ENCODE measurements around the gene GPR152. TPM values are rescaled to one million over a fixed set of nuclear protein-coding genes. Genes with fewer than 3 reads are reported as not detected.

The GPR152 gene
- total RNA-seq, 2 donors from 2014 or later, result not detected

DNA sequence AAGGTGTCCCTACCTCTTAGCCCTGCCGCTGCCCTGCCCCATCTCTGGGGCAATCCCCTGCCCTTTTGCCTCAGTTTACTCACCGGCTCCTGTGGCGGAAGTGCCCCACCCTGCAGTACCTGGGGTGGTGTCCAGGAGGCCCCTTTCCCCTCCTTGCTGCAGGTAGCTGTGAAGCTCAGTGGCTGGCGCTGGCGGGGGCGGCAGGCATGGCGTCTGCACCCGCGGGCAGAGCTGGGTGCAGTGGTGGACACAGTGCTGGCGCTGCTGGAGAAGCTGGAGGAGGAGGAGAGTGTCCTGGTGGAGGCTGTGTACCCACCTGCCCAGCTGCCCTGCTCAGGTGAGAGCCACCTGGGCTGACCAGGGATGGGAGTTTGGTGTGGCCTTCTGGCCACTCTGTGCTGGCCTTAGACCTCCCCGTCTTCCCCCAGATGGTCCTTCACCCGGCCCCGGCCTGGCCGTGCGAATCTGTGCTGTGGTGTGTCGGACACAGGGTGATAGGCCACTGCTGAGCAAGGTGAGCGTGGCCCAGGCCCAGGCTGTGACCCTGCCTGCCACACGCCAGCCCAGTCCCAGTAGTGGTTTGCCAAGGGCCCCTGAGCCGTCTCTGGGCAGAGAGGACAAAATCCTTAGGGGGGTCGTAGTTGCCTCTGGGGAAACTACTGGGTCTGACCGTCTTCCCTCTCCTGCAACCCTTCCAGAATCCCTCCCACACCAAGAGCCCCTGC is 33.0 kb downstream of the GPR152 start:
- ATAC-seq (no peak), DNase-seq (no peak)
- intact Hi-C loops (cut with DNase I), result no loop called here

DNA sequence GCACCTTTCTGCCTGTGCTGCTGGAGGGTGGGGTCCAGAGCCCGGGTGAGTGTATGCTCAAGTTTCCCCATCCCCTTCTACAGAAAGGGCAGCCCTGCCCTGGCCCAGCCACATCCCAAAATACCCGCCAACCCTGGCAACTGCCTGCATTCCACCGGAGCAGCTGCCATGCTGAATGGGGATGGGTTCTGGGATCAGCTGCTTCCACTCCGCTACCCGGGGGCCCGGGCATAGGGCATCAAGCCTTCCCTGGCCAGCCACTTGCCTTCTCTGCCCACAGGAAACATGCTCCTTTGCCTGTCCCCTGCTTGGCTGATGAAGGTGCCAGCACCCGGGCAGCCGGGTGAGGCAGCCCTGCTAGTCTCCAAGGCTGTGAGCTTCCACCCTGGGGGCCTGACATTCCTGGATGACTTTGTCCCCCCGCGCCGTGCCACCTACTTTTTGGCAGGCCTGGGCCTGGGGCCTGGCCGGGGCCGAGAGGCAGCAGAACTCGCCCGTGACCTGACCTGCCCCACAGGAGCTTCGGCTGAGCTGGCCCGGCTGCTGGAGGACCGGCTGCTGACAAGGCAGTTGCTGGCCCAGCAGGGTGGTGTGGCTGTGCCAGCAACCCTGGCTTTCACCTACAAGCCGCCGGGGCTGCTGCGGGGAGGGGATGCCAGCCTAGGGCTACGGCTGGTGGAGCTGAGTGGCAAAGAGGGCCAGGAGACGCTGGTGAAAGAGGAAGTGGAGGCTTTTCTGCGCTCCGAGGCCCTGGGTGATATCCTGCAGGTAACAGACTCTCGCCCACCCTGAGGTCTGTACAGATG is 33.9 kb downstream of the GPR152 start:
- DNase-seq (no peak), ATAC-seq (peak in 1 of 2 donors; percentile 23)
- intact Hi-C loops (cut with DNase I), result no loop called here

DNA sequence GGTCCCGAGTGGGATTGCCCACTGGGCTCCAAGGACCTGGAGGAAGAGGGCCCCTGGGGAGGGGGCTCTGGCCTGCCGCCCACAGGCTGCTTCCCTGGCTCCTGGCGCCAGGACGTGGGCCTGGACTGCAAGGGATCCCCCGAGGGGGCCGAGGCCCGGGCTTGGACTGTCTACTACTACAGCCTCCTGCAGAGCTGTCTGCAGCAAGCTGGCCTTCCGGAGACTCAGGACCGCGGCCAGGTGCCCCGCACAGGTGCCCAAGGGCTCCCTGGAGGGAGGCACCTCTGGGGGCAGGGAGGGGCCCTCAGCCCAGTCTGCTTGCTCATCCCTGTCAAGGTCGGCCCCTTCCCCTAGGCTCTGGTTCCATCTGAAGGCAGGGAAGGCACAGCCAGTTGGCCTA is 35.1 kb downstream of the GPR152 start:
- DNase-seq (no peak), ATAC-seq (no peak)
- intact Hi-C loops (cut with DNase I), result no loop called here

DNA sequence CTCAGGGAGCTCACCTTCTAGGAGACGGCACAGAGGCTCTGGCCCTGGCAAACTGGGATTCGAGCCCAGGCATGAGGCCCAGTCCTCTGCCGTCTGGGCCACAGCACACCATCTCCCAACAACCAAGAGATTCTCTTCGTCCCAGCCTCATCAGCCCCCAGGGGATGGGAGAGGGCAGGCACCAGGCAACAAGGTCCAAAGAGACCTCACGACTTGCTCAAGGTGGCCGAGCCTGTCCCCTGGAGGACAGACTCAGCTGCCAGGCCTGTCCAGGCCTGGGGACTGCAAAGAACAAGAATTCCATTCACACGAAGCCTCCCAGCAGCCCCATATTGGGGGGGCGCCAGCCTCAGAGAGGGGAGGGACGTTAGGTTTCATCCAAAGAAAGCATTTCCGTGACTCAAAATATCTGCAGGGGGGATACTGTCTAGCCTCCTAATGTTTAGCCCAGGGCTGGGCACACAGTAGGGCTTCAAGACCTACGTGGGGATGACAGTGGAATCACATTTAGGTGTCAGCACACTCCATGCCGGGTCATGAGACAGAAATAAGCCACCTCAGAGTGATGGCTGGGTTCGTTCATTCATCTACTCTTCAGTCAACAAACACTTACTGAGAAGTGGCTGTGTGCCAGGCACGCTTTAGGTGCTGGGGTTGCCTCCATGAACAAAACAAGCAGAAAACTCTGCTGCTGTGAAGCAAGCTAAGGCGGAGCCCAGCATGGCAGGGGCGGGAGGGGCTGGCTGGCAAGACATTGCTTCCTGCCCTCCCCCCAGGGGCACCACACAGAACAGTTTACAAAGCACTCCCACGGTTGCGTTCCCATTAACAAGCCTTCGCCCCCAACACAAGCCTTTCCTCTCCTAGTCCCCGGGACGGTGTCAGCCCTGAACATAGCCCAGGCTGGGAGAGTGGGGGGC is 35.9 kb downstream of the GPR152 start:
- intact Hi-C loops (cut with DNase I), result no loop called here
- DNase-seq (peak; percentile 73), ATAC-seq (no peak)

DNA sequence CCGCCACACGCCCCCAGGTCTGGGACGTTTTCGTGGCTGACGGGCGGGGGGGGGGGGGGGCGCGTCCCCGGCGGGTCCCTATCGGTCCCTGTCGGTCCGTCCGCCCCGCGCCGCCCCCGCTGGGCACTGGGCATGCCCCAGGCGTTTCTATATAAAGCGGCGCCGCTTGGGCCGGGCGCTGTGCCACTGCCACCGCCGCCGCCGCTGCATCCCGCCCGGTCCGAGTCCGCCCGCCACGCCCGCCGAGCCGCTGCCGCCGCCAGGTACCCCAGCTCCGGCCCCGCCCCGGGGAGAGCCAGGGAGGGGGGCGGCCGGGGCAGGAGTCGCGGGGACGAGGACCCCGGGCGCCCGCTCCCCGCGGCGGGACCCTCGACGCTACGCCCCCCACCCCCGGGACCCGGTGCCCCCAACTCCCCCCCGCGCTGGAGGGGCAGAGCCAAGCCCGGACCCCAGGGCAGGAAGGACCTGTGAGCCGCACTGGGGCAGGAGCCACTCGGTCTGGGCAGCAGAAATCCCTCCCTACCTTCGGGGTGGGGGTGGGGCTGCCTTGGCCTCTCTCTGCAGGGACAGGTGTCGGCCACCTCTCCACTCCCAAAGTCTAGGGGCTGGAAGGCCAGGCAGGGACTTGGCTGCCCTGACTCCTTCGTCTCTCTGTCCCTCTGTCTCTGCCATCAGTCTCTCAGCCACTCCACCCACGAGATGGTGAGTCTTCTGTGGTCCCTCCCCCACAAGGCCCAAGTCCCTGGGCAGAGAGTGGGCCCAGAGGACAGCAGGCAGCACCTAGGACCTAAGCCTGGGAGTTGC is 36.8 kb downstream of the GPR152 start, which contains the start of gene CARNS1:
CARNS1 (plus strand) TSS at position 178 of the 804 bp plus-strand sequence; CDS start at position 700, 522 bp downstream.
- DNase-seq (no peak), ATAC-seq (peak in 1 of 2 donors; percentile 0)
- intact Hi-C loops (cut with DNase I), result no loop called here

DNA sequence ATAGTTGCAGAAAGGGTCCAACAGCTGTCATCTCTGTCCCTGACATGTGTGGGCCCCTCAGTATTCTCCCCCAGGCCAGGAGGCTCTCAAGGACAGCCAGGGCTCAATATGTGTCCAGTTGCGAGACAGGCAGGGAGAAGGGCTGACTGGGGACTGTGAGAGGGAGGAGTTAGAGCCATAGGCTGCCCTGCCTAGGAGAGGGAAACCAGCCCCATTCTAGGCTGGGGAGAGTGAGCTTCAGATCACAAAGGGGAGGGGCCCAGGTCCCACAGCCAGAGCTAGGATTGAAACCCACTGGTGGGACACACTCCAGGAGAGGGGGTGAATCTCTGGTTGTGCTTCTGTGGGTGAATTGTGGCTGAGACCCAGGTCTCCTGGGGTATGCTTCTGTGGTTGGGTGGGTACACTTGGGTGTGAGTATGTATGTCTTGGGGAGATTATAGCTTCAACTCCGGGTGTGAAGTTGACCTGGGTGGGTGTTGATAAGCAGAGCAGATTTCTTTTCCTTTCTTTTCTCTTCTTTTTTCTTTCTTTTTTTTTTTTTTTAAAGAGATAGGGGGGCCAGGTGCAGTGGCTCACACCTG is 39.2 kb downstream of the GPR152 start:
- ATAC-seq (no peak), DNase-seq (no peak)
- intact Hi-C loops (cut with DNase I), result no loop called here

DNA sequence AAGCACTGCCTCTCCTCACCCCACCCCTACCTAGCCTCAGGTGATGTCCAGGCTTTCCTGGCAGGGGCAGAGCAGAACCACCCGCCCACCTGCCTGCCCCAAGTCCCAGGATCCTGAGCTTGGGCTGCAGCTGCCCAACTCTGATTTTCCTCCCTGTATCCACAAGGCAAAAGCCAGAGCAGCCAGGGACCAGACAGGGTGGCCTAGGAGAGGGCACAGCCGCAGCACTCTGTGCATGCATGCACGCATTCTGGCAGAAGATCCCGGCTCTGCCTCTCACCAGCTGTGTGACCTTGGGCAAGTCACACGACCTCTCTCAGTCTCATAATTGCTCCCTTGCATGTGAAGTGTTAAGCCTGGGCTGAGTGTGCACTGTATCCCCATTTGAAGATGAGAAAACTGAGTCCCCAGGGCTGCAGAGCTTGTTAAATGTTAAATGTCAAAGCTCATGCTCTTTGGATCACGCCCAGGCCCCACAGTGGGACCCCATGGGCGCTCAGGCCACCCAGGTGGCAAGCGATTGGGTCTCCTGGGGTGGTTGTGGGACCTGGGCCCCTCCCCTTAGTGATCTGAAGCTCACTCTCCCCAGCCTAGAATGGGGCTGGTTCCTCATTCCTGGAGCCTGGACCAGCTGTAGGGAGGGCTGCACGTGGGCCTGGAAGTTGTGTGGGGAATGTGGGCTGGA is 39.9 kb downstream of the GPR152 start:
- no peak for ATAC-seq
- DNase-seq, result no peak
- intact Hi-C loops (cut with DNase I), result no loop called here

DNA sequence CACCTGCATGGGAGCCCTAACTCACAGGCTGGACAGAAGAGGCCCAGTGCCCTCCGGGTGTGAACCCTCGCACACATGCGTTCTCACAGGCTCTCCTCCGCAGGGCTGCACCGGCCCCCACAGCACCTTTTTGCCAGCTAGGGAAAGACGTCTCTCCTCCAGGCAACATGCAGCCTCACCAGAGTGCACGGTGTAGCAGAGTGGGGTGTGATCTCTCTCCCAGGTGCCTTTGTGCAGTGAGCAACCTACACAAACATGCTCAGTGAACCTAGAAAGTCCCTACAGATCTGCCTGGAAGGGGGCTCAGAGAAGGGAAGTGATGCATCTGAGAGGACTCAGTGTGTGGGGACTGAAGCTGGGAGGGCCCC is 40.8 kb downstream of the GPR152 start:
- intact Hi-C loops (cut with DNase I), result no loop called here
- ATAC-seq (no peak), DNase-seq (no peak)

DNA sequence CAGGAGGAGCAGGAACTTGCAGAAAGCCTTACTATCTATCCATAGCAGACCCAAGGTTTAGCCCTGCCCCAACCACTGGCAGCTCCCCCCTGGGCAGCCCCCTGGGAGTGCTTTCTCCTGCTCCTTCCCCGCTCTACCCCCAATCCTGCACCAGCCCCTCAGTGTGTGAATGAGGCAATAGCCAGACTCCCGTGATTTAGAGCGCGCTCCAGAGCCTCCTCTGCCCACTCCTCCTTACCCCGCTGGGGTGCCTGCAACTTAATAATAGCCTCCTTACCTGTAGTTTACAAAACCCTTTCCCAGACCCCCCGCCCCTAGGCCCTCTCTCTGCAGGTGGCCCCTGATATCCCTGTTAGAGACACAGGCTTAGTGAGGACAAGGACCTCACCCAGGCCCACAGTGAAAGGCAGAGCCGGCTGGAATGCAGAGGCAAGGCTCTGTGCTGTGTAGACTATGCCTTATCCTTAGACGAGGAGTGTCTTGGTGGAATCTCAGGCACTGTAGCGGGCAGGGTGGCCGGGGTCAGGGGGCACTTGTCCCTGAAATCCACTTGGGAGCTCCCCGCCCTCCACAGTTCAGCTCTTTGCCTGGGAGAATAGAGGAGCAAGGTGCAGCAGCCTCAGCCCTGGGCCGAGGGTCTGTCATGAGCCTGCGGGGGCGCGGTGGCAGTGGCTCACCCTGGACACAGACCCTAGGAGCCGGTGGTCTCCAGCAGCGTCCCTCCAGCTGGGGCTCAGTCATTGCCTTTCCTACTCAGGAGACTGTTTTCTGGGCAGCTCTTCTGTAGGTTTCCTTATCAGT is 41.3 kb downstream of the GPR152 start:
- intact Hi-C loops (cut with DNase I), result no loop called here
- DNase-seq (no peak), ATAC-seq (no peak)

DNA sequence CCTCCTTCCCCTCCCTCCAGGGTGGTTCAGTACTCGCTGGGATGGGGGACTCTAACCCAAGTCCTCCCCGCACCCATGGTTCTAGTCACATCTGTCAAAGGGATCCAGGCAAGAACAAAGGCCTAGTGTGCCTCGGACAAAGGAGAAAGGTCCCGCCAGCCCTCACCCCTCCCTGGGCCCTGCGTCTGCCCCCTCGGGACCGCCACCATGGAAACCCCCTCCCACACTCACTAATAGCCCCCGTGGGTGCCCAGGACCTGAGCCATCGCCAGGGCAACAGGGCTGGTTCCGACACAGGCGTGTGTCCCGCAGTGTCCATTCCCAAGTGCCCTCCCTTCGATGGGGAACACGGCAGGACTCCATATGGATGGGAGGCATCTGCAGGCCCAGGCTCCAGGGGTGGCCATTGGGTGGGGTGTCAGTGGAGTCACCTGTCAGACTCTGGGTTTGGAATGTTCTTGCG is 42.1 kb downstream of the GPR152 start:
- no peak for ATAC-seq
- intact Hi-C loops (cut with DNase I), result no loop called here
- DNase-seq, result no peak

DNA sequence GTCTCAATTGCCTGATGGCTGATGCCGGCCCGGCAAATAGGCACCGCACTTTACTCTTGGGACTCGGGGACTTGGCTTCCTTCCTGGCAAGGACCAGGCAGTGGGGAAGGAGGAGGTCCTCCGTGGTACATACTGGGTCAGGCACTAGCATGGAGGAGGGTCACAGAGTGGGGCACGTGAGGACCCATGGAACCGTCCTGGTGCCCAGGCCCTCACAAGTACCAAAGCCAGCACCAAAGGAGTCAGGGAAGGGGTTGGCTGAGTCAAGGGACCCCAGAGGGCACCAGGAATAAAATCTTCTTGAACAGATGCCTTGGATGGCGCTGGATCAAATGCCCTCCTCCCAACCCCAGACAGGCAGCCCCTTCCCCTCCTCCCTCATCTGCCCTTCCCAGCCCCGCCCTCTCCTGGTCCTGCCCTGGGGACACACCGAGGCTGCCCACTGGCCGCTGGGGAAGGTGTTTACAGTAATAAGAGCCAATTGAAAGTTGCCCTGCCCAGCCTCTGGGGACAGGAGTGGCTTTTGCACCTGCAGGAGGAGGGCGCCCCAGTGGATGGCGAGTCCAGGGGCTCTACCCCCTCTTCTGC is 42.7 kb downstream of the GPR152 start:
- DNase-seq (no peak), ATAC-seq (no peak)
- intact Hi-C loops (cut with DNase I), result loop anchor here in 1 of 2 donors (10.0 kb wide), 1 partner anchor 55 kb away; the partner anchor contains the start of gene TMEM134

DNA sequence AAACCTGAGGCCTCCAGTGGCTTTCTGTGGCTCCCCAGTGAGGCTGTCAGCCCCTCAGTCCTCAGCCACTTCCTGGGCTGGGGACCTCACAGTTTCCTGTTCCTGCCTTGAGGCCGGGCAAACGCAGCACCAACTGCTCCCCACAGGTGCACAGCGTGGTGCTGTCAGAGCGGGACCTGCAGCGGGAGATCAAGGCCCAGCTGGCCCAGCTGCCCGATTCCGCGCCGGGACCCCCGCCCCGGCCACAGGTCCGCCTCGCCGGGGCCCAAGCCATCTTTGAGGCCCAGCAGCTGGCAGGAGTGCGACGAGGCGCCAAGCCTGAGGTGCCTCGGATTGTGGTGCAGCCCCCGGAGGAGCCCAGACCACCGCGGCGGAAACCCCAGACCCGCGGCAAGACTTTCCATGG is 43.3 kb downstream of the GPR152 start:
- peak in 1 of 2 donors; percentile 14 for ATAC-seq

DNA sequence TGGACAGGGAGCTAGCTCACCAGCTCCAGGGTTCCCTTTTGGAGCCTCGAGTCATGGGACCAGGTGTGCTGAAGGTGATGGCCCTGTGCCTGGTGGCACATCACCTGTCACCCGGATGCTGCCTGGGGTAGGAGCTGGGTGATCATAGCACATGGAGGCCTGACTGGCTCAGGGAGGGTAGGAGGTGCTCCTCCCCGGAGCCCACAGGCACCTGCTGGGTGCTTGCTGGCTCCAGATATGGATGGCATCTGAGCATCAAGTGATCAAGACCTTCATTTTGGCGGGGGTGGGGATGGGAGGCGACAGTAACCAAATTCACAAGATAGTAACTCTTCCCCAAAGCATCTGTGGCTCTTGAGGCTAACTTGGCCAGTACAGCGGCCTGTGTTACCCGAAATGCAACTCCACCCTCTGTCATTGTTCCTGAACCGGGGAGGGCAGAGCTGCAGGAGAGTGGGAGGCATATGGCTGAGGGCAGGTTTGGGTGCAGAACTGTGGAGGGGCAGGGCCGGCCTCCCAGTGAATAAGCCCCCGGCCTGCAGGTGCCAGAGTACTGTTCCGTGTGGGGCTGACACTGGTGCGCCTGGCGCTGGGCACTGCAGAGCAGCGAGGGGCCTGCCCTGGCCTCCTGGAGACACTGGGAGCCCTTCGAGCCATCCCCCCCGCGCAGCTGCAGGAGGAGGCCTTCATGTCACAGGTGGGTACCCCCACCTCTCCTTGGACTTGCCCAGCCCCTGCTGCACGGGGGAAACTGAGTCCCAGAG is 43.9 kb downstream of the GPR152 start:
- ATAC-seq (no peak), DNase-seq (no peak)
- intact Hi-C loops (cut with DNase I), result loop anchor here in 1 of 2 donors (10.0 kb wide), 1 partner anchor 56 kb away; the partner anchor contains the start of gene TMEM134

More for the DNA sequence above, 43.3 kb downstream of the GPR152 start:
- no peak for DNase-seq
- intact Hi-C loops (cut with DNase I), result loop anchor here in 1 of 2 donors (10.0 kb wide), 1 partner anchor 56 kb away; the partner anchor contains the start of gene TMEM134

DNA sequence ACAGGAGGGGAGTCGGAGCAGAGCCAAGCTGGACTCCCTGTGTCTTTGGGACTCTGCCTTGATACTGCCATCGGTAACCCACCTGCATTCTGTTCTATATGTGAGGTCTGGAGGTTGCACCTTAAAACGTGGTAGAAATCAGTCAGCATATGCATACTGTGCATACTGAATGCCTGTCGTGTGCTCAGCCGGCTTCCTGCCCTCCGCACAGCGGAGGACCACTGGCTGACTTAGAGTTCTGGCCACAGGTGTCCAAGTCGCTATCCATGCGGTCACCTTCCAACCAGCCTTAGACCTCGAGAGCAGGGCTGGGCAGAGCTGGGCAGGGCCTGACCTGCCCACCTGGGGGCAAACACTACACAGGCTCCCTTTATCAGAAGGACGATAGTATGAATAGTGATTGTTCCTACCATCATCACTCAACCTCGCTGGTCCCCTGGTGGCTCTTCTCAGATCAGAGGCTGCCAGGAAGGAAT is 44.8 kb downstream of the GPR152 start:
- no peak for ATAC-seq
- no peak for DNase-seq
- intact Hi-C loops (cut with DNase I), result loop anchor here in 1 of 2 donors (10.0 kb wide), 1 partner anchor 57 kb away; the partner anchor contains the start of gene TMEM134

All from left cardiac atrium (tissue), 4 donors.